SK-N-MC (cell line): ENCODE measurements around the gene PDE11A.

ENCODE experiments used
- EZH2 ChIP-seq: fragments of 200-600 bp; sonication (generic); IDR thresholded peaks from one replicate; pipeline ENCODE4 v1.6.1; 2017; ENCODE audit warnings: antibody characterized with exemption
- POLR2AphosphoS5 ChIP-seq: IDR thresholded peaks from 2 replicates; pipeline ENCODE4 v1.6.1; 2012; ENCODE audit warnings: mild to moderate bottlenecking, low read depth, low read length, borderline replicate concordance

GRCh38 chr2:177842243-177842642 is 230.3 kb downstream of the PDE11A start:
- TF ChIP-seq POLR2AphosphoS5 (no peak), EZH2 (no peak)
